Peyer's patch (tissue), 4 donors: ENCODE results near the gene TRAP1. TPM values are rescaled to one million over a fixed set of nuclear protein-coding genes. Genes with fewer than 3 reads are reported as not detected.

Experiments used
- DNase-seq, 3 donors: peaks; one replicate each; pipeline ENCODE4 v3.0.0-alpha.2; 2017 to 2019
- H3K27ac ChIP-seq, 4 donors: fragments of 200-600 bp; sonication (generic); one replicate each; pipeline ENCODE4 v1.5.1; 2016 to 2019
- H3K27me3 ChIP-seq, 2 donors: fragments of 200-600 bp; sonication (generic); one replicate each; pipeline ENCODE4 v1.5.1; 2019
- H3K36me3 ChIP-seq, 3 donors: fragments of 200-600 bp; sonication (generic); one replicate each; pipeline ENCODE4 v1.5.1; 2016 to 2019
- H3K4me1 ChIP-seq, 4 donors: fragments of 200-600 bp; sonication (generic); one replicate each; pipeline ENCODE4 v1.5.1; 2016 to 2019
- H3K4me3 ChIP-seq, 4 donors: fragments of 200-600 bp; sonication (generic); 1 replicate in 3 of 4; 2 replicates in 1 of 4; pipeline ENCODE4 v1.5.1; 2016 to 2019; ENCODE audit warnings: mild to moderate bottlenecking in 1 of 4
- H3K9me3 ChIP-seq, 4 donors: fragments of 200-600 bp; sonication (generic); one replicate each; pipeline ENCODE4 v1.5.1; 2016 to 2019; ENCODE audit warnings: mild to moderate bottlenecking in 1 of 4
- POLR2A ChIP-seq, 2 donors: fragments of 450-650 bp; IDR thresholded peaks; one replicate each; pipeline ENCODE4 v1.5.1; 2017; ENCODE audit warnings: antibody characterized with exemption in 2 of 2, mild to moderate bottlenecking in 2 of 2, moderate library complexity in 2 of 2
- total RNA-seq, 4 donors: library from RNA; depleted of rRNA; stranded (reverse); fragments of >200 nt; gene quantifications; one replicate each; pipeline ENCODE4 v1.1.0, GENCODE V29; 2016
- TF ChIP-seq, protein P1 (sequence below), 6 experiments: fragments of 450-650 bp in 4 of 6; fragments of 200-600 bp in 2 of 6; sonication (generic) in 1 of 6; IDR thresholded peaks; one replicate each; pipeline ENCODE4 v1.5.1; 2017 to 2019; ENCODE audit warnings: antibody characterized with exemption in 6 of 6, mild to moderate bottlenecking in 3 of 6, moderate library complexity in 1 of 6

Gene TRAP1
- total RNA-seq, 4 donors from 2014 or later: 18.9 to 151 (median 52.8) TPM

DNA sequence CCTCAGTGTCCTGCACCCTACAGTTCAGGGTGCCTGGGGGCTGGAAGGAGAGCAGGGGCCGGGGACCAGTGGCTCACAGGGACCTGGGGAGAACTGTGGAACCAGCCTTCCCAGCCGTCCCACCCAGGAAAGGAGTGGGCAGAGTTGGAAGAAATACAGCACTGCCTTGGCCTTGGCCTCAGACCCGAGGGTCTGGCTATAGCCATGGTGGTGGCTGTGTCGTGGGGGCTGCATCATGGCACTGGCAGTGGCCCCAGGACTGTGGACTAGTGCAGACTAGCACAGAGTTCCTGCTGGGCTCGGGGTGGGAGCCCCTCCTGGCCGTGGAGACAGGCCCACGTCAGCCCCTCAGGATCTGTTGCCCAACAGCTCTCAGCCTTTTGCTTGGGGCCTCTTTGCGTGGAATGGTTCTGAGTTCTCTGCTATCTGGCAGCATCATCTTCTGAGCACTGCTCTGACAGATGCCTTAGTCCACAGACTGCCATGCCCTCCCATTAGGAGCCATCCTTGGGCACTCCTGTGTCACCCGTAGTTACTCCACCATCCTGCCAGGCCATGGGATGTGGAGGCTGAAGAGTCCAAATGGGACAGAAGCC lies 75.4 kb downstream of the TRAP1 start:
- H3K27me3 ChIP-seq: no peaks in the 10 kb centered on the region
- DNase-seq: peak in 1 of 3 donors; percentile 40
- TF ChIP-seq POLR2A (IDR thresholded peaks at IDR 0.05): no peak
- TF ChIP-seq, protein P1, sequence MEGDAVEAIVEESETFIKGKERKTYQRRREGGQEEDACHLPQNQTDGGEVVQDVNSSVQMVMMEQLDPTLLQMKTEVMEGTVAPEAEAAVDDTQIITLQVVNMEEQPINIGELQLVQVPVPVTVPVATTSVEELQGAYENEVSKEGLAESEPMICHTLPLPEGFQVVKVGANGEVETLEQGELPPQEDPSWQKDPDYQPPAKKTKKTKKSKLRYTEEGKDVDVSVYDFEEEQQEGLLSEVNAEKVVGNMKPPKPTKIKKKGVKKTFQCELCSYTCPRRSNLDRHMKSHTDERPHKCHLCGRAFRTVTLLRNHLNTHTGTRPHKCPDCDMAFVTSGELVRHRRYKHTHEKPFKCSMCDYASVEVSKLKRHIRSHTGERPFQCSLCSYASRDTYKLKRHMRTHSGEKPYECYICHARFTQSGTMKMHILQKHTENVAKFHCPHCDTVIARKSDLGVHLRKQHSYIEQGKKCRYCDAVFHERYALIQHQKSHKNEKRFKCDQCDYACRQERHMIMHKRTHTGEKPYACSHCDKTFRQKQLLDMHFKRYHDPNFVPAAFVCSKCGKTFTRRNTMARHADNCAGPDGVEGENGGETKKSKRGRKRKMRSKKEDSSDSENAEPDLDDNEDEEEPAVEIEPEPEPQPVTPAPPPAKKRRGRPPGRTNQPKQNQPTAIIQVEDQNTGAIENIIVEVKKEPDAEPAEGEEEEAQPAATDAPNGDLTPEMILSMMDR (IDR thresholded peaks at IDR 0.05): no peak
- H3K36me3 ChIP-seq: peaks cover 0 to 8% (median 0%) of the 10 kb centered on the region in 3 donors
- H3K4me1 ChIP-seq: peaks cover 0 to 62% (median 2%) of the 10 kb centered on the region in 4 donors
- H3K4me3 ChIP-seq: no peak overlapping the region
- H3K9me3 ChIP-seq: no peaks in the 10 kb centered on the region
- H3K27ac ChIP-seq: no peak overlapping the region

DNA sequence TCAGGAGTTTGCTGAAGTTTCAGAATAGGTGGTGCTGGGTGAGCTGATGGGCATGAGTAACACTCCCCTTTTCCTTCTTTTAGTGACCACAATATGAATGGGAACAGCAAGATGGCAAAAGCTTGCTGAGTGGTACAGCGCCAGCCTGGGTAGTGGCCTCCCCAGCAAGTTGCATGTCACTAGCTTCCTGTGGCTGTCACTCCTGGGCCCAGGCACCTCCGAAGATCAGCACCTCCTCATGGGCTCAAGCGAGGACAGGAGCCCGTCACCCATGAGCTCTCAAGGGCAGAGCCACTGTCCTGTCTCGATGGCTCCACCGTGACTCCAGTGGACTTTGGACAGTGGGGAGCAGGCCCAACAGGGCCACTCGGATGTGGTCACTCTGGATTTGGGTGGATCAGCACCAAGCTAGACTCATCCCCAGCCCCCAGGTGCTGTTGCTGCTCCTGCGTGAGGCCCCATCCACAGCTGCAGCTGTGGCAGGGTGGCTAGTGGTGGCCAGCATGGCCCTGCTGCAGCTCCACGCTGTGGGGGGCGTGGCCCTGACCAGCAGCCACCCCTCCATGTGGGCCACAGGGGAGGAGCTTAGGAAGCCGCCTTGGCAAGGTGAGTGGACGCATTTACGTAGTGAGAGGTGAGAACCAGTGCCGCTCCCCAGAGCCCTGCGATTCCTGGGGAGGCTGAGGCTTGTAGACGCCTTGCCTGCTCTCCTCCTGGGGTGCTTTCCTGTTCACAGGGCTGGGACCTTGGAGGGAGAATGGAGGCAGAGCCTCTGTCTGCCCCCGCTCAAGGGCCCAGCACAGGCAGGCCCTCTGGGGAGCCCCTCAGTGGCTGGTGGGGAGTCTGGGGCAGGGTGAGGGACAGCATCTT lies 76.5 kb downstream of the TRAP1 start:
- peak overlapping the region in 2 of 4 donors; percentile 60 to 63 for H3K27ac ChIP-seq
- DNase-seq: peak in 1 of 3 donors; percentile 39
- peaks cover 0 to 8% (median 0%) of the 10 kb centered on the region in 3 donors for H3K36me3 ChIP-seq
- TF ChIP-seq, protein P1 (IDR thresholded peaks at IDR 0.05): no peak
- no peak for TF ChIP-seq POLR2A (IDR thresholded peaks at IDR 0.05)
- no peak overlapping the region for H3K4me3 ChIP-seq
- no peaks in the 10 kb centered on the region for H3K27me3 ChIP-seq
- H3K9me3 ChIP-seq: no peaks in the 10 kb centered on the region
- peaks cover 0 to 62% (median 3%) of the 10 kb centered on the region in 4 donors for H3K4me1 ChIP-seq

DNA sequence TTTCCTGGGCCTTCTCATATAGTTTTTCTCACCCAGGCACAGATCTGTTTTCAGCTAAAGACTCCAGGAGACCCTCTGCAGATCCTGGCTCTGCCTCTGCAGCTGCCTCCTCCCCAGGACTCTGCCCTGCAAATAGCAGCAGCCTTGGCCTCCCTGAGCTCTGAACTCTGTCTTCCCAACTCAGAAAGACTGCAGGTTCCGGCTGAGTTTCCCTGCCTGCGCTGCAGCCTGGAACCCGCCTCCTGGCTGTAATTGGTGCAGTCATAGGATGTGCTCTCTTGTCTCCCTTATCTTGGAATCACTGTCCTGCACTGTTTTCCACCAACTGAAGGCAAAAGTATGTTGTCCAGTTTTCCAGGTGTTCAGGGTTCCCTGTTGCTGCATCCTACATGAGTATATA lies 77.1 kb downstream of the TRAP1 start:
- peak in 1 of 3 donors; percentile 69 for DNase-seq
- Histone ChIP-seq H3K4me3 (no peak overlapping the region), H3K27me3 (no peaks in the 10 kb centered on the region), H3K27ac (peak overlapping the region in 2 of 4 donors; percentile 60 to 63), H3K36me3 (peaks cover 0 to 8% (median 0%) of the 10 kb centered on the region in 3 donors), H3K9me3 (no peaks in the 10 kb centered on the region), H3K4me1 (peaks cover 0 to 55% (median 3%) of the 10 kb centered on the region in 4 donors)
- TF ChIP-seq, protein P1 (IDR thresholded peaks at IDR 0.05): peak in 1 of 6 experiments; percentile 17
- peak in 1 of 2 donors; percentile 18 for TF ChIP-seq POLR2A (IDR thresholded peaks at IDR 0.05)

DNA sequence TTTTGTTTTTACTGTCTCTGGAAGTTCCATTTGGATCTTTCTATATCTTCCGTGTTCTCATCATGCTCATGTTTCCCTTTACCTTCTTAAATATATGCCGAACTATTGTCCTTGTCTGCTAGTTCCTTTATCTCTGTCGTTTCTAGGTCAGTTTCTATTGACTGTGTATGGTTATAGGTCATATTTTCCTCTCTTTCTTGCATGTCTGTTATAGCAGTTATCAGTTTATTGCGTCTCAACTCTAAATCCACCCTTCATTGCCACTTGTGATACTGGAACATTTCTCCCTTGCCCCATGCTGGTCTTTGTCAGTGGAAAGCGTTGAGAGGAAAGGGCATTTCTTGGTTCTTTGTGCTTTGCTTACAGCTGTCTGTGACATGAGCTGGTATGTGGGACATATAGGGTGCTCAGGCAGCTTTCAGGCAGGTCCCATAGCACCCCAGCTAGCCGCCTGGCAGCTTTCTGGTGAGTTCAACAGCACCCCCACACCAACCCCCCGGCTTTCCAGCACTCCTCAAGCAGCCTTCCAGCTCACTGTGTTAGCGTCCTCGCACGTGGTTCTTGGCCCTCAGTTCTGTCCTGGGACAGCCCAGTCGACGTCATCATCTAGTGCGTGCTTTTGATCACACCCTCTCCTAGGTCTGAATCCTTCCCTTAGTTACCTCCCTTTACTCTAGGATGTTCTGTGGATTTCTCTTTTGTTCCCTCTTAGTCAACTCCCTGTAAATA lies 78.2 kb downstream of the TRAP1 start:
- peaks cover 0 to 52% (median 3%) of the 10 kb centered on the region in 4 donors for H3K4me1 ChIP-seq
- peaks cover 0 to 8% (median 0%) of the 10 kb centered on the region in 3 donors for H3K36me3 ChIP-seq
- H3K27me3 ChIP-seq: no peaks in the 10 kb centered on the region
- H3K4me3 ChIP-seq: no peak overlapping the region
- H3K9me3 ChIP-seq: no peaks in the 10 kb centered on the region
- DNase-seq: peak in 1 of 3 donors; percentile 43
- TF ChIP-seq POLR2A (IDR thresholded peaks at IDR 0.05): no peak
- TF ChIP-seq, protein P1 (IDR thresholded peaks at IDR 0.05): no peak
- peak overlapping the region in 2 of 4 donors; percentile 60 to 63 for H3K27ac ChIP-seq

DNA sequence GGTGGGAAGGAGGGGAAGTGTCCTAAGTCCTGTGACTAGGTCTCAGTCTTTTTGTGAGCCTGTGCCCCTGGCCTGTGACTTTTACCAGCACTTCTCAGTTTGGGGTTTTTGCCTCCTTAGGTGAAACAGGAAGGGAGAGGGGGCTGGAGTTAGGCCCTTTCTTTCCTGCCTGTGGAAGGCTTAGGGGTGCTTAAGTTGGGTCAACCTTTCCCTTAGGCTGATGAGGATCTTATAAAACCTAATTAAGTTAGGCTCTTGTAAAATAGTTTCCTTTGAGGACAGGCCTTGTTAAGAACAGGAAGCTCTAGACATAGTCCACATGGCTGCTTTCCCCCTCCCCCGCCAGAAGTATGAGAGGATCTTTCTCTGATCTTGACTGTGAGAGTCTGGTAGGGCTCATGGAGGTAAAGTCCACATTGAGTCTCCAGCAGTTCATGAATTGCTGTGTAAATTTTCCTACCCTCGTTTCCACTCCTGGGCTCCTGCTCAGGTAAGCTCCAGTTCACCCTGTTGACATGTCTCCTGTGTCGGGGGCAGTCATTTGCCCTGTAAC lies 79.9 kb downstream of the TRAP1 start:
- peak overlapping the region in 1 of 4 donors; percentile 10 for H3K4me3 ChIP-seq
- no peaks in the 10 kb centered on the region for H3K27me3 ChIP-seq
- TF ChIP-seq, protein P1 (IDR thresholded peaks at IDR 0.05): no peak
- H3K36me3 ChIP-seq: peaks cover 0 to 8% (median 0%) of the 10 kb centered on the region in 3 donors
- peak overlapping the region; percentile 6 to 71 (median 42) for H3K27ac ChIP-seq
- H3K9me3 ChIP-seq: no peaks in the 10 kb centered on the region
- peak in 2 of 3 donors; percentile 39 to 78 for DNase-seq
- H3K4me1 ChIP-seq: peaks cover 0 to 51% (median 2%) of the 10 kb centered on the region in 4 donors
